ENCODE results near the gene FOXL2. TPM values are rescaled to one million over a fixed set of nuclear protein-coding genes. Genes with fewer than 3 reads are reported as not detected.

FOXL2 gene
- total RNA-seq, 1 donor from 2014 or later, result not detected

GRCh38 chr3:138960417-138960852 lies 13.5 kb upstream of the FOXL2 start:
- no peaks in the 10 kb centered on the region for H3K36me3 Mint-ChIP-seq (ENCODE audit: low read depth)
- no peak for DNase-seq (ENCODE audit: low spot score)
- peaks cover 52% of the 10 kb centered on the region for H3K27me3 Mint-ChIP-seq (ENCODE audit: insufficient read depth)
- intact Hi-C loops (cut with micrococcal nuclease), result no loop called here
- peaks cover 8% of the 10 kb centered on the region for H3K9me3 Mint-ChIP-seq
- no peak overlapping the region for H3K4me3 Mint-ChIP-seq
- peaks cover 4% of the 10 kb centered on the region for H3K4me1 Mint-ChIP-seq (ENCODE audit: low read depth)
- H3K27ac Mint-ChIP-seq, result no peak overlapping the region

- Mint-ChIP-seq H3K36me3 (ENCODE audit: low read depth) (no peaks in the 10 kb centered on the region), H3K27ac (no peak overlapping the region), H3K4me1 (ENCODE audit: low read depth) (no peaks in the 10 kb centered on the region), H3K27me3 (ENCODE audit: insufficient read depth) (peaks cover 66% of the 10 kb centered on the region), H3K9me3 (no peaks in the 10 kb centered on the region), H3K4me3 (no peak overlapping the region)
- no peak for DNase-seq (ENCODE audit: low spot score)
- intact Hi-C loops (cut with micrococcal nuclease), result loop anchor here (2.0 kb wide), 1 partner anchor 14 kb away; no protein-coding TSS in a partner anchor
Measured at GRCh38 chr3:138950701-138951100, 3.8 kb upstream of the FOXL2 start.

- Mint-ChIP-seq H3K27me3 (ENCODE audit: insufficient read depth) (peaks cover 67% of the 10 kb centered on the region), H3K4me1 (ENCODE audit: low read depth) (peaks cover 3% of the 10 kb centered on the region), H3K4me3 (no peak overlapping the region), H3K27ac (no peak overlapping the region), H3K36me3 (ENCODE audit: low read depth) (no peaks in the 10 kb centered on the region), H3K9me3 (no peaks in the 10 kb centered on the region)
- DNase-seq (ENCODE audit: low spot score), result no peak
- intact Hi-C loops (cut with micrococcal nuclease), result loop anchor here (2.0 kb wide), 1 partner anchor 13 kb away; no protein-coding TSS in a partner anchor
Measured at GRCh38 chr3:138950006-138950644, 3.2 kb upstream of the FOXL2 start.

GRCh38 chr3:138949445-138950005 lies 2.6 kb upstream of the FOXL2 start:
- no peak overlapping the region for H3K27ac Mint-ChIP-seq
- no peak overlapping the region for H3K4me3 Mint-ChIP-seq
- peaks cover 73% of the 10 kb centered on the region for H3K27me3 Mint-ChIP-seq (ENCODE audit: insufficient read depth)
- peaks cover 9% of the 10 kb centered on the region for H3K4me1 Mint-ChIP-seq (ENCODE audit: low read depth)
- intact Hi-C loops (cut with micrococcal nuclease), result loop anchor here (2.0 kb wide), 1 partner anchor 13 kb away; no protein-coding TSS in a partner anchor
- H3K36me3 Mint-ChIP-seq (ENCODE audit: low read depth), result no peaks in the 10 kb centered on the region
- DNase-seq (ENCODE audit: low spot score), result no peak
- H3K9me3 Mint-ChIP-seq, result no peaks in the 10 kb centered on the region

DNA sequence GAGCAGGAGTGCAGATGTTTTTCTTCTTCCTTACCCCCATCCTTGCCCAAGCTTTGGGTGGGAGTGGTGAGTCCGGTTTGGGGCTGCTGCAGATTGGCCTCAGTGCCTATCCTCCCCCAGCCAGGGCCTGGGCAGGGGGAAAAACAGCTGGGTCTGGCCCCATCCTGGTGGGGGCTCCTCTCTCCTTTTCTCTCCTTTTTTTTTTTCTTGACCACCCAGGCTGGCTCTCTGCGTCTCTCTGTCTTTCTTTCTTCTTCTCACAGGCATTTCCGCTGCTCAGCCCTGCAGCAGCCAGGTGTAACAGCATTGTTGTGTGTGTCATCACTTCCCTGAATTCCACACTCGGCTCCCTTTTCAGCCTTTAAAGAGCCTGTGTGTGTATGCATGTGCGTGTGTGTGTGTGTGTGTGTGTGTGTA lies 2.1 kb upstream of the FOXL2 start:
- intact Hi-C loops (cut with micrococcal nuclease), result no loop called here
- Mint-ChIP-seq H3K27ac (no peak overlapping the region), H3K4me3 (no peak overlapping the region), H3K9me3 (no peaks in the 10 kb centered on the region), H3K27me3 (ENCODE audit: insufficient read depth) (peaks cover 76% of the 10 kb centered on the region), H3K4me1 (ENCODE audit: low read depth) (peaks cover 14% of the 10 kb centered on the region), H3K36me3 (ENCODE audit: low read depth) (no peaks in the 10 kb centered on the region)
- DNase-seq (ENCODE audit: low spot score), result no peak

GRCh38 chr3:138948371-138949001 lies 1.5 kb upstream of the FOXL2 start:
- Mint-ChIP-seq H3K4me1 (ENCODE audit: low read depth) (peaks cover 19% of the 10 kb centered on the region), H3K4me3 (no peak overlapping the region), H3K27ac (no peak overlapping the region), H3K9me3 (no peaks in the 10 kb centered on the region), H3K27me3 (ENCODE audit: insufficient read depth) (peaks cover 78% of the 10 kb centered on the region), H3K36me3 (ENCODE audit: low read depth) (no peaks in the 10 kb centered on the region)
- intact Hi-C loops (cut with micrococcal nuclease), result no loop called here
- no peak for DNase-seq (ENCODE audit: low spot score)

DNA sequence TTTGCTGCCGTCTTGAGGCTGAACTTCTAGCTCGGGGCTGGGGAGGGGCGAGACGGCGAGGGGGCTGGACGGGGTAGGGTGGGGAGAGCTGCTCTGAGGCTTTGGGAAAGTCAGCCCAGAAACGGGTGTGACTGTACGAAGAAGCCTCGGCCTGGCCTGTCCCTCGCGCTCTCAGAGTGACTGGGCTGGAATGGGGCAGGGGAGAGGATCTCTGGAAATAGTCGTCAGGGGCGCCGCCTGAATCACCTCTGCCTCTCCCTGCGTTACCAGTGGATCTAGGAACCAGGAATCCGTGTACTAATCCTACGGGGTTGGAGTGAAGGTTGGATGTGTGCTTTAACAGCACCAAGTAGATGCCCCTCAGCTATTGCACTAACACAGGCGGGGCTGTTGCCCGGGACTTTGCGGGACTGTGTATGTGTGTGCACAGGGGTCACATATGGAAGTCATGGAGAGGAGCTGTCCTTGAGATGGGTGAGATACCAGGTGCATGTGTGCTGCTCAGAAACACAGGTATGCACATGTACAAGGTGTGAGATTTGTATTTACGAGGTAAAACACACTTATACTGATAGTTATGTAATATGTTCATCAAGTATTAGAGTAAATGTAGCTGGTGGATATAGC lies 671 bp upstream of the FOXL2 start:
- Mint-ChIP-seq H3K4me1 (ENCODE audit: low read depth) (peaks cover 22% of the 10 kb centered on the region), H3K27ac (no peak overlapping the region), H3K4me3 (peak overlapping the region; percentile 50), H3K9me3 (no peaks in the 10 kb centered on the region), H3K36me3 (ENCODE audit: low read depth) (no peaks in the 10 kb centered on the region), H3K27me3 (ENCODE audit: insufficient read depth) (peaks cover 81% of the 10 kb centered on the region)
- DNase-seq (ENCODE audit: low spot score), result no peak
- intact Hi-C loops (cut with micrococcal nuclease), result no loop called here

GRCh38 chr3:138945709-138946662 lies 951 bp downstream of the FOXL2 start:
- H3K4me3 Mint-ChIP-seq, result no peak overlapping the region
- H3K27ac Mint-ChIP-seq, result no peak overlapping the region
- peaks cover 22% of the 10 kb centered on the region for H3K4me1 Mint-ChIP-seq (ENCODE audit: low read depth)
- H3K27me3 Mint-ChIP-seq (ENCODE audit: insufficient read depth), result peaks cover 85% of the 10 kb centered on the region
- no peak for DNase-seq (ENCODE audit: low spot score)
- no peaks in the 10 kb centered on the region for H3K36me3 Mint-ChIP-seq (ENCODE audit: low read depth)
- intact Hi-C loops (cut with micrococcal nuclease), result no loop called here
- no peaks in the 10 kb centered on the region for H3K9me3 Mint-ChIP-seq

- Mint-ChIP-seq H3K4me1 (ENCODE audit: low read depth) (peaks cover 22% of the 10 kb centered on the region), H3K36me3 (ENCODE audit: low read depth) (no peaks in the 10 kb centered on the region), H3K9me3 (no peaks in the 10 kb centered on the region), H3K27me3 (ENCODE audit: insufficient read depth) (peaks cover 85% of the 10 kb centered on the region), H3K27ac (peak overlapping the region; percentile 87), H3K4me3 (peak overlapping the region; percentile 81)
- intact Hi-C loops (cut with micrococcal nuclease), result loop anchor here (1.0 kb wide), 1 partner anchor 9 kb away; no protein-coding TSS in a partner anchor
- DNase-seq (ENCODE audit: low spot score), result no peak
Measured at GRCh38 chr3:138944929-138945708, 1.8 kb downstream of the FOXL2 start.

DNA sequence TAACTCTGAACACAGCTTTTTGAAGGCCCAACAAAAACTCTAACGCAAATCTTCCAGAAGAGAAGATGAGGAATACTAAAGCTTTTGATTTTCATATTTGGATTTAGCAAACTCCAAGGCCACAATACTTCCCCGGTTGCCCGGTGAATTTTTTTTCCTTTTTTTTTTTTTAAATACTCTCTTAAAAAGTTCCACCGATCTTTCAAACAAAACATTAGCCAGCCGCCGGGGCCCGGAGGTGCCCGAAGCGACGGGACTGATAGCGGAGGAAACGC lies 2.3 kb downstream of the FOXL2 start:
- Mint-ChIP-seq H3K36me3 (ENCODE audit: low read depth) (no peaks in the 10 kb centered on the region), H3K4me1 (ENCODE audit: low read depth) (peaks cover 22% of the 10 kb centered on the region), H3K27me3 (ENCODE audit: insufficient read depth) (peaks cover 86% of the 10 kb centered on the region), H3K27ac (peak overlapping the region; percentile 61), H3K9me3 (no peaks in the 10 kb centered on the region), H3K4me3 (peak overlapping the region; percentile 81)
- intact Hi-C loops (cut with micrococcal nuclease), result loop anchor here (1.0 kb wide), 1 partner anchor 8 kb away; no protein-coding TSS in a partner anchor
- DNase-seq (ENCODE audit: low spot score), result no peak

DNA sequence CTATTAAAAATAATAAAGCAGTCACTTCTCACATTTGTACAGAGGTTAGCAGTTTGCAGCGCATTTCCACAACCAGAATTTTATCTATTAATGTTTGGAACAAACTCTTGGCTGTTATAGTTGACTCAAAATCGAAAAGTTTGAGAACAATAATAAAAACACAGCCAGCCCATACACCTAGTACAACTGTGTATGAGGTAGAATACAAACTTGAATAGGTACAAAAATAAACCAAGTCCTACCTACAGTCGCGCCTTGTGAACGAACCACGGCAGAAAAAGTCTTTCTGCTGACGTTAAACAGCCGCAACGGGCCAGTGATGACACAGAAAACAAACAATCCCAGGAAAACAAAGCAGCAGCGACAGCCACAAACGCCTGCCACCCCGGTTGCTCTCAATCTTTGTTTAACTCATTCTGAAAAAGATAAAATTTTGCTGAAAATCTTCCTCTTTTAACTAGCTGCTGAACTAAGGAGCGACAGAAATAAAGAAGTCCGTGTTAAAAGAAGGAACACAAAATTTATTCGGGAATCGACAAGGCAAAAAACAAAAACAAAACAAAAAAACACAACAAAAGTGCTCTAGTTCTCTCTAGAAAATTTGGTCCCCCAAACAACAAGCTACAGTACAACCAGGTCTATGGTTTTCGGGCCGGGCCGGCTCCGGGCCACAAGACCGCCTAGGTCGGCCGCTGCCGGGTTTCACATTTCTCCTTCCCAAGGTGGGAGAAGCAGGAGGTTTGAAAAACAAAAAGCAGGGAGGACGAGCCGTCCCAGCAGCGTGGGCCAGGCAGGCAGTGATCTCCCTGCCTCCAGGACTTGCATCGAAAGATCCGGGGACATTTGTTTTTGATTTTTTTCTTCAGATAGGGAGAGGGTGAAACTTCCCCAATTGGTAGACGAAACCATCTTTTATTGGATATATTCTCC lies 2.9 kb downstream of the FOXL2 start:
- Mint-ChIP-seq H3K36me3 (ENCODE audit: low read depth) (no peaks in the 10 kb centered on the region), H3K27ac (peak overlapping the region; percentile 61), H3K9me3 (no peaks in the 10 kb centered on the region), H3K4me3 (peak overlapping the region; percentile 33), H3K4me1 (ENCODE audit: low read depth) (peaks cover 22% of the 10 kb centered on the region), H3K27me3 (ENCODE audit: insufficient read depth) (peaks cover 83% of the 10 kb centered on the region)
- DNase-seq (ENCODE audit: low spot score), result no peak
- intact Hi-C loops (cut with micrococcal nuclease), result loop anchor here (1.0 kb wide), 1 partner anchor 8 kb away; no protein-coding TSS in a partner anchor
